Endometrial microvascular endothelial cells (primary cell): ENCODE data around the gene SEMA6B. TPM values are rescaled to one million over a fixed set of nuclear protein-coding genes. Genes with fewer than 3 reads are reported as not detected.
"Not testable (repeated sequence)": the region's sequence is repeated elsewhere in the genome, so short reads cannot be mapped to it uniquely, and the experiment has no call there.

Source experiments
- in situ Hi-C: cut with HindIII; loops from 2 replicates; pipeline ENCODE4 v1.10.0; 2017; ENCODE audit warnings: low sequenced_read_pairs, low pct_unique_long_range_greater_than_20kb; ENCODE audit errors: inconsistent ontology term
- total RNA-seq: library from RNA; depleted of rRNA; stranded (reverse); fragments of >200 nt; gene quantifications from one replicate; pipeline ENCODE4 v1.2.3, GENCODE V29; 2015; ENCODE audit errors: inconsistent ontology term

Gene SEMA6B
- total RNA-seq, 1 donor from 2014 or later, result 220 TPM

DNA sequence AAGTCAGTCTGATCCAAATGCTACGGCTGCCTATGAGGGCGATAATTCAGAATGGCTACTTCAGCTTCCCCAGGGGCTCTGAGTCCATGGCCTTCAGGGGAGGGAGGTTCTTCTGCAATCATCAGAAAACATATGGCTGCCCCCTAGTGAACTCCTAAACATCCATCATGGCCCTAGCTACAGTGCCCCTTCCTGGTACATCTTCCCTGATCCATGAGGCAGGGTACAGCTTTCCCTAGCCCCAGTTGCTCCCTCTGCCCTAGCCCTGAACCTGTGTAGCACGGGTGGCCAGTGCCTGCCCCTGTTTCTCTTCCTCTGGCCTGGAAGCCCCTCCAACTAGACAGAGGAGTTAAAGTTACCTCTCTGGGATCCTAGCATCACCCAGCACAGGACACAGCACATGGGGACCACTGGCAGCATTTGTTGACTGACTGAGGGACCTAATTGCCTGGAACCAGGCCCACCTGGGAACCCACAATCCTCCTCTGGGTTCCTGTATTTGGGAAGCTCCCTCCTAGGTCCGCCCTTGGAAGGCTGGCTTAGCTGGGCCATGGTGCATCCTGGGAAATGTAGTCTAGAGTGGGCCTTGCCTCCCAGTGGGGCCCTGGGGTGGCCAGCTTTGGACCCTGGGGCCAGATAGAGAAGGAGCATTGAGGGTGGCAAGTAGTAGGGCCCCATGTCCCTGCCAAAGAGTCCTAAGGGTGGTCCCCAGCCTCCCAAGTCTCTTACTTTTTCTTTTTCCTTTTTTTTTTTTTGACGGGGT is 17.7 kb upstream of the SEMA6B start:
- in situ Hi-C loops, result no loop called here

DNA sequence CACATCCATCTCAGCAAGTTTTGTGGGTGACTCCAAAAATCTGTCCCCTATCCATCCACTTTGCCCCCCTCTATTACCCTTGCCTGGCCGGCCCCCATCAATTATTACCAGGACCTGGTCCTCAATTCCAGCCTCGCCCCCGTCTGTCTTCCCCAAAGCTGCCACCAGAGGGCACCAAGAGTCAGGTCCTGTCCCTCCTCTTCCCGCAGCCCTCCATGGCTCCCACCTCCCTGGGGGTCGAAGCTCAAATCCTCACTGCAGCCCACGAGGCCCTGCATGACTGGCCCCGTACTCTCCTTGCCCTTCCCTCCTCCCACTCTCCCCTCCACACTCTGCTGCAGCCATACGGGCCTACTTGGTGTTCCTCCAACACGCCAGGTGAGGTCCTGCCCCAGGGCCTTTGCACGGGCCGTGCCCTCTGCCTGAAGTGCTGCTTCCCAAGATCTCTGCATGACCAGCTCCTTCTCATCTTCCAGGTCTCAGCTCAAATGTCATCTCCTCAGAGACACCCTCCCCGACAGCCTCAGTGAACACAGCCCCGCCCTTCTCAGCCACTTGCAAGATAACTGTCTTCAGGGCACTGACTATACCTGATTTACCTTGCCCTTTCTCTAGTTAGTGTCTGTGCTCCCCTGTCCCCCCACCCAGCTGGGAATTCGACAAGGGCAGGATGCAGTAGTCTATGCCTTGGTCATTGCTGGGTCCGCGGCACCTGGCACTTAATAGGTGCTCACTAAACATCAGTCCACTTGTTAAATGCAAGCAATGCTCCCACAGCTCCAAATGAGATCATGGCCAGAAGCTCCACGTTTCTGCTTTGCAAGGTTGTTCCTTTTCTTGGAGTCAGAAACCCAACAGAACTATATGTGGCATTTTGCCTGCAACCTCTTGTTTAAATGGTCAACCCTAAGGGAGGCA is 16.8 kb upstream of the SEMA6B start:
- in situ Hi-C loops, result no loop called here

DNA sequence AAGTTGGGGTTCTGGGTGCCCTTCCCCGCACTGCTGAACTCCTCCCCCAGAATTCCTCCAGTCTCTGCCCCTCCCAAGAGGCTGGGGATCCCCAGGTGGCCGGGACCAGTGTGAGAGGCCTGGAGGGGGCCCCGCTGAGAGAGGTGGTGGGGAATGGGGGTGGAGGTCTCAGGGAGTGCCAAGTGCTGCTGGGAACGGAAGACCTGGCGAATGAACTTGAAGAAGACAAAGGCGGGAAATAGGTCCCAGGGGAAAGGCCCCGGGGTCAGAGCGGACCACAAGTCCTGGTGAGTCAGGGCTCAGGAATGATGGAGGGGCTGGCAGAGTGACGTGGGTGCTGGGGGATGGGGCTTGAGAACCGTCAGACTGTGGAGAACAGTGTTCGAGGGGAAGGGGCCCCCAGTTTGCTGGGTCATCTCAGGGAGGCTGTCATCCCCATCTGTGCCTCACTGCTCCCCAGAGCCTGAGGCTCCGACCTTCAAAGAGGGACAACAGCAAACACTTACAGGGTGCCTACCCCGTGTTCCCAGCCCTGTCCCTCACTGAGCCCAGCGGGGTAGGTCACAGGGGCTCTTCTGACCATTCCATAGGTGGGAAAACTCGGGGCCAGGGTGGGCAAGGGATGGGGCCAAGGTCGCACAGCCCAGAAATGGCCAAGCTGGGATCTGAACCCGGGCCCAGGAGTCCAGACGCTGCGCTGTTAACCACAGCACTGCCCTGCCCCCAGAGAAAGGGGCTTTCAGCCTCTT is 16.0 kb upstream of the SEMA6B start:
- in situ Hi-C loops, result no loop called here

DNA sequence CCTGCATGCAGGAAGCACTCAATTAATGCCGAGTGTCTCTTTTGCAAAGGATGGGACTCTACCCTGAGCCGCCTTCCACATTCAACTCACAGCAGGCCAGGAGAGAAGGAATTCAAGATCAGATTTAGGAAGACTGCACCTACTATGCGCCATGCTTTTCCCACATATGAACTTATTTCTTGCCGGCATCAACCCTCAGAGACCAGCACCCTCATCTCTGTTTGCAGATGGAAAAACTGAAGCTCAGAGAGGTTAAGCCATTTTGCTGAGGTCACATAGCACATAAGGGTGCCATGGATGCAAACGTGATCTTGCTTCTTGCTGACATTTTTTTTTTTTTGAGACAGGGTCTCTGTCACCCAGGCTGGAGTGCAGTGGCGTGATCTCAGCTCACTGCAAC is 14.2 kb upstream of the SEMA6B start:
- in situ Hi-C loops, result no loop called here

DNA sequence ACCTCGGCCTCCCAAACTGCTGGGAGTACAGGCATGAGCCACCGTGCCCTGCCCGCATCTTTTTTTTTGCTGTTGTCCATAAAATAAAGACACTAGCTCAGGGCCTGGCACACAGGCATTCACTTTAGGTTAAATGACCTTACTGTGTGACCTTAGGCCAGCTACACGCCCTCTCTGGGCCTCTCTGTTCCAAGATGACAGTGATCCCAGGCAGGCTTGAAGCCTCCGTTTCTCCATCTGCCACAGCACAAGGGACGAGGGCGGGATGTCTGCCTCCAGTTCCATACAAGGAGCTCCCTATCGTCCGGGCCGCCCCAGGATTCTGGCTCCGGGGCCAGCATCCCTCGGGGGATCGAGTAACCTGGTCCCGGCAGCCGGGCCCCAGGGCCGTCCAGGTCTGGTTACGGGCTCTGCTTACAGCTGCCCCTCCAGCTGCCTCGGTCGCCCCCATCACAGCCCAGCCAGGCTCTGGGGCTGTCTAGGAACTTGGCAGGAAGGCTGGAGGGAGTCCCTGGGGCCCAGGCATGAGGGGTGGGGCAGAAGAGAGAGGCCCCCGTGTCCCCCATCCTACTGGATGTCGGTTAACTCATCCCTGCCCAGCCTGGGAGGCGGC is 11.9 kb upstream of the SEMA6B start:
- in situ Hi-C loops, result no loop called here

DNA sequence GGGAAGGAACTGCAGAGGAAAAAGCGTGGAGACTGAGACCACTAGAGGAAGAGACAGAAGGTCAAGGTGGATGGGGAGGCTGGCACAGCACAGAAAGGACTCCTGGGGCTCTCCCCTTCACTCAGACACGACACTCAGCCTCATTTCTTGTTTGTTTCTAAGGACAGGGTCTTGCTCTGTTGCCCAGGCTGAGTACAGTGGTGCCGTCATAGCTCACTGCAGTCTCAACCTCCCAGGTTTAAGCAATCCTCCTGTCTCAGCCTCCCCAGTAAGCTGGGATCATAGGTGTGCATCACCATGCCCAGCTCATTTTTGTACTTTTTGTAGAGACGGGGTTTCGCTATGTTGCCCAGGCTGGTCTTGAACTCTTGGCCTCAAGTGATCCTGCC is 11.4 kb upstream of the SEMA6B start:
- in situ Hi-C loops, result no loop called here

DNA sequence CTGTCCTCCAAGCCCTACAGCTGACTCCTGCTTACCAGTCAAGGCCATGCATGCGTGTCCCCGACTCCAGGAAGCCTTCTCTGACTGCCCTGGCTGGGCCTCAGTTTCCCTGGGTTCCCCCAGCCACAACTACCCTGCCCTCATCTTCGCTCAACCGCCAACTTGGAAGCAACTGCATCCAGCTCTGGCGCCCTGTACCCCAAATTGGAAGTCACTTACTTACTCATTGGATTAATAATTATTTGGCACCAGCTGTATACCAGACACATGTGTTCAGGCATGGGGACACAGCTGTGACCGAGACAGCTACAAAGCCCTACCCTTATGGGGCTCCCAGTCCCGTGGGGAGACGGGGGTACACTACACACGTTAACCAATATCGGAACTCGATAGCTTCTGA is 10.9 kb upstream of the SEMA6B start:
- in situ Hi-C loops, result no loop called here

DNA sequence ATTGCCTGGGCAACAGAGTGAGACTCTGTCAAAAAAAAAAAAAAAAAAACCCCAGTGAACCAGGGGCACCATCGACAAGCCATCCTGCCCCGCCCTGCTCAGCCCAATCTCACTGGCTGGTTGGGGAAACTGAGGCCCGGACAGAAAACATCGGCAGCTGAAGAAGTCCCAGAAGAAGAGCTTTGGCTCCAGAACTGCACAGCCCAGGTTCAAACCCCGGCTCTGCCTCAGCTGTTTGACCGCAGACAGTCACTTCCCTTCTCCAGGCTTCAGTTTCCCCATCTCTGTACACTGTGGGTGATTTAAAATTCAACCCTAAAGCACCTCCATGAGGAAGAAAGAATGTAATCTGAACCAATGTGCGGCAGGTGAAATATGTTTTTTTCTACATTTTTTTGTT is 9.4 kb upstream of the SEMA6B start:
- in situ Hi-C loops, result no loop called here

DNA sequence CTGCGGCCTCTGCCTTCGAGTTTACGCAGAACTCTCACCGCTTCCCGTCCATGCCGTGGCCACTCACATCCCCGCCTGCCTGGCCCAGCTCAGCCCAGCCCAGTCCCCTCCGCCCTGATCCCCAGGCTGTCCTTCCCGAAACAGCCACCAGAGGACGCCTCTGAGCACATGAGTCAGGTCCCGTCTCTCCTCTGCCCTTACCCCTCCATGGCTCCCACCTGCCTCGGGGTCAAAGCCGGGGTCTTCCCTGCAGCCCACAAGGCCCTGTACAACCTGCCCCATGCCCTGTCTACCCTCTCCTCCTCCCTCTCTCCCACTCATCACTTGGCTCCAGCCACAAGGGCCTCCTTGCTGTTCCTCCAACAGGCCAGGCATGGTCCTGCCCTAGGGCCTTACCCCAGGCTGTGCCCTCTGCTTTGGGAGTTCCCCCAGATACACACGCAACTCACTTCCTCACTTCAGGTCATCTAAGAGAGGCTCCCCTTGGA is 8.1 kb upstream of the SEMA6B start:
- in situ Hi-C loops, result no loop called here

DNA sequence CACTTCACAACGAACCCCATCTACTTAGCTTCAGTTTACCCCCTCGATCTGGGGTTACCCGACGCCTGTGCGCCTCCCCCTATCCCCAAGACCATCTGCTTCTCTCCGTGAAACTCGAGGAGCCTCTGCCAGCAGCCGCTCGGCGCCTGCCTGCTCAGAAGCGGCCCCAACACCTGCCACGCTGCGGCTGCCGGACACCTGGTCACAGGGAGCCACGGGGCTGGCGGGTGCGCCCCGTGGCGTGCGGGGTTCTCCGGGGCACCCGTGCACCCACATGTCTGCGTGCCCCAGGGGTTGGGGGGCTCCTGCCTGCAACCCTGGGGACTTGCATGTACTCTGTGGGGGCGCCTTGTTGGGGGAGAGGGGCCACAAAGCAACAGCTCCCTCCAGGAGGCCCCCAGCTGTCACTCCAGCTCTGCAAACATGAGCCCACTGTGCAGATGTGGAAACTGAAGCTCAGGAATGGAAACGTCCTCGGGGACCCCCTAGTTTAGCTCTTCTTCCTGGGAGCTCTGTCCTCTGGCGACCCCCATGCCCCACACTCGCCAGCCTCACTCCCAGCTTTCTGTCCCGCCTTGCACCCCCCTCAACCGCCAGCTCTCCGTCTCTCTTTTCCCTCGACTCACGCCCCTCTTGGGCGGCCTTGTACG is 7.0 kb upstream of the SEMA6B start:
- in situ Hi-C loops, result no loop called here

DNA sequence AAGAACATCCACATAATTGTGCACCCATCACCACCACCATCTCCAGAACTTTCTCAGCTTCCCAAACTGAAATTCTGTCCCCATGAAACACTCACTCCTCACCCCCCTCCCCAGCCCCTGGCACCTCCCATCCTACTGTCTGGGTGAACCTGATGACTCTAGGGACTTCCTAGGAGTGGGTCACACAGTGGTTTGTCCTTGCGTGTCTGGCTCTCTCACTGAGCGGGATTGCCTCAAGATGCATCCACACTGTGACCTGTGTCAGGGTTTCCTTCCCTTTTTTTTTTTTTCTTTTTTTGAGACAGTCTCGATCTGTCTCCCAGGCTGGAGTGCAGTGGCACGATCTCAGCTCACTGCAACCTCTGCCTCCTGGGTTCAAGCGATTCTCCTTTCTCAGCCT is 4.1 kb upstream of the SEMA6B start:
- in situ Hi-C loops, result not testable (repeated sequence)

DNA sequence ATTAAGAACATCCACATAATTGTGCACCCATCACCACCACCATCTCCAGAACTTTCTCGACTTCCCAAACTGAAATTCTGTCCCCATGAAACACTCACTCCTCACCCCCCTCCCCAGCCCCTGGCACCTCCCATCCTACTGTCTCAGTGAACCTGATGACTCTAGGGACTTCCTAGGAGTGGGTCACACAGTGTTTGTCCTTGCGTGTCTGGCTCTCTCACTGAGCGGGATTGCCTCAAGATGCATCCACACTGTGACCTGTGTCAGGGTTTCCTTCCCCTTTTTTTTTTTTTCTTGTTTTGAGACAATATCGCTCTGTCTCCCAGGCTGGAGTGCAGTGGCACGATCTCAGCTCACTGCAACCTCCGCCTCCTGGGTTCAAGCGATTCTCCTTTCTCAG is 2.6 kb upstream of the SEMA6B start:
- in situ Hi-C loops, result not testable (repeated sequence)

DNA sequence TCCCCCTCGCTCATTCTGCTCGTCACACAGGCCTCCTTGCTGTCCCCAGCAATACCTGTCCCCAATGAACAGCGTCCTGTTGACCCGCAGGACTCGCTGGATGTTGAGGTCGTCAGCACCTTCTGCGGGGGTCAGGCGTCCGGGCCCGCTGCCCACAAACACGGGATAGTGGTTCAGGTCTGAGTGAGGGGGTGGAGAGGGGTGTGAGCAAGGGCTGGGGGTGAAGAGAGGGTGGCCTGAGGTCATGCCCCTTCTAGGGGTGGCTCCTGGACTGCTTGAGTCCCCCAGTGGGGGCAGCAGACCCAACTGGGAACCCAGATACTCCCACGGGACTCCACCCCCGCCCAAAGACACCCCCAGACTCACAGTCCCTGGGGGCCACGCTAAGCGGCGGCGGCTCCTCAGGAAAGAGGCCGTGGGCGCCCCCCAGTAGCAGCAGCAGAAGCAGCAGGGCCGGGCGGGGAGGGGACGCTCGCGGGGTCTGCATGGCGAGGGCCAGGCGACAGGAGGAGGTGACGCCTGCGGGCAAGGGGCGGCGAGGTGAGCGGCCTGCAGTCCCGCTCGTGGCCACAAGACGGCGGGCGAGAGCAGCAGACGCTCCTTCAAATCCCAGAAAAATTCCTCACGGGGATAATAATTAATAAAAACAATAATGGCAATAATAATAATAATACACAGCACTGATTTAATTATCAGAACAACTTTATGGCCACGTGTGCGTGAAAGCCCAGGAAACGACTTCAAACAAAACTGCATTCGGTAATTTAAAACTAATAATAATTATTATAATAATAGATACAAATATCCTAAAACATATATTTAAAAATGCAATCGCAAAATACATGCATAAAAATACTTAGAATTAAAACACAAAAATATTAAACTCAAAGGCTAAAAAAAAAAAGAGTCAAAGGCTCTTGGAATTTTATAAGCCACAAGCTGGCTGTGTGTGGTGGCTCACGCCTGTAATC is 1.2 kb downstream of the SEMA6B start:
- in situ Hi-C loops, result no loop called here

DNA sequence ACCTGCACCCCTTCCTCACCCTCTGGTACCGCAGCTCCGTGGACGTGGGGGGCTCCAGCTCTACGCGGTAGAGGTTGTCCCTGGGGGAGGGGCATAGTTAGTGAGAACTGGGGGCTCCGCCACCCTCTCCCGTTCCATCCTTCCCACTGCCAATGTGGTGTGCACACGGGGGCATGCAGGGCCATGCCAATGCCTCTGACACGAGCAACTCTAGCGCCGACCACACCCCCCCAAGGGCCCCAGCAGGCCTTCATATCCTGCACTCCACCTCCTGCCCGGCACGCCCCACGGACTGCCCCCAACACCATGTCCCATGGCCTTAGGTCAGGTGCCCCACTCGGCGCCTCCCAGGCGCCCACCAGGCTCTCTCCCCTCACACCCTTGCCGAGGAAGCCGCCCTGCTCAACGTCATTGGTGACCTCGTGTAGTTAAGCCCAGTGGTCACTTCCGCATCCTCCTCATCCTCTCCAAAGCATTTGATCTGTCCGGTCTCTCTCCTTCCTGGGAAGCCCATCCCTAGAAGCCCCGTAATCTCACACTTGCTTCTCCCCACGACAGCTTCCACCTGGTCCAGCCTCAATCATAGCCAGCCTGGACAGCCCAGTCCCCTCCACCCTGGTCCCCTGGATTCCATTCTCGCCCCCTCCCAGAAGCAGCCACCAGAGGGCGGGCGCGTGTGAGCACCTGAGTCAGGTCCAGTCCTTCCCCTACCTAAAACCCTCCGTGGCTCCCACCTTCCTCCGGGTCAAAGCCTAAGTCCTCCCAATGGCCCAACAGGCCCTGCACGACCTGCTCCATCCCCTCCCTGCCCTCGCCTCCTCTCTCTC is 2.1 kb downstream of the SEMA6B start:
- in situ Hi-C loops, result no loop called here

DNA sequence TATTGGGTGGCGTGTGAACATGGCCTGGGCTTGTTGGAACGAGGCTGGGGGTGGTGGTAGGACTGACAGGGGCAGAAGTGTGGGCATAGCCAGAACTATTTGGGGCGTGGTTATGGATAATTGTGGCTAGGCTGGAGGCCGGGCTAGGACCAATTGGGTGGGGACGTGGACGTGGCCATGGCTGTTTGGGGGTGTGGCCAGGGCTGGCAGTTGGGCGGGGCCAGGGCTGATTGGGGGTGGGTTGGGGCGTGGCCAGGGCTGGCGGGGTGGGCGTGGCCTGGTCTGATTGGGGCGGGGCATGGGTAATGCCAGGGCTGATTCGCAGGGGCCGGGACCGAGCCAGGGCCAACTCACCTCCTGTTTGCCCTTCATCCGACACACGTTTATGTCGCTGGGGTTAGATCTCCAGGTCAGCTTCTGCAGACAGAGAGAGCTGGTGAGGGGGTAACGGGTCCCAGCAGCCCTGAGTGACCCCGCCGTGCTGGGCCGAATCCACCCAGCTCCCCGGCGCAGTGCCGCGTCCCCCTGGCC is 2.8 kb downstream of the SEMA6B start:
- in situ Hi-C loops, result no loop called here
